GM12864 (cell line): ENCODE measurements around the gene ATP5MG.

ENCODE experiments used
- DNase-seq: peaks from one replicate; pipeline ENCODE4 v3.0.0-alpha.2; 2011; ENCODE audit warnings: low read depth
- H3K4me3 ChIP-seq: 2 replicates; pipeline ENCODE4 v1.5.1; 2011; ENCODE audit warnings: mild to moderate bottlenecking, low read depth, low read length, control low read depth
- CTCF ChIP-seq: IDR thresholded peaks from 2 replicates; pipeline ENCODE4 v1.5.1; 2011; ENCODE audit warnings: low read depth, mild to moderate bottlenecking, moderate library complexity, low read length, control low read depth, inconsistent platforms; ENCODE audit errors: missing control alignments

Gene ATP5MG

GRCh38 chr11:118441770-118442275 lies 40.4 kb downstream of the ATP5MG start:
- no peak overlapping the region; the same call in 1 of the 2 replicates for H3K4me3 ChIP-seq
- DNase-seq: no peak
- TF ChIP-seq CTCF: no peak

GRCh38 chr11:118442301-118442700 lies 40.9 kb downstream of the ATP5MG start:
- no peak for DNase-seq
- TF ChIP-seq CTCF: no peak
- H3K4me3 ChIP-seq: no peak overlapping the region

GRCh38 chr11:118442908-118443589 lies 41.6 kb downstream of the ATP5MG start:
- peak overlapping the region; percentile 1; the same call in 1 of the 2 replicates for H3K4me3 ChIP-seq
- no peak for DNase-seq
- TF ChIP-seq CTCF: no peak

GRCh38 chr11:118443590-118444218 lies 42.3 kb downstream of the ATP5MG start:
- H3K4me3 ChIP-seq: no peak overlapping the region; the same call in 1 of the 2 replicates
- DNase-seq: no peak
- TF ChIP-seq CTCF: no peak

- TF ChIP-seq CTCF: no peak
- no peak for DNase-seq
Measured at GRCh38 chr11:118447423-118447822, 46.0 kb downstream of the ATP5MG start.

GRCh38 chr11:118448294-118448693 lies 46.9 kb downstream of the ATP5MG start:
- TF ChIP-seq CTCF: no peak
- peak; percentile 53 for DNase-seq
- no peak overlapping the region for H3K4me3 ChIP-seq

More at GRCh38 chr11:118447423-118447822, 46.0 kb downstream of the ATP5MG start:
- no peak overlapping the region for H3K4me3 ChIP-seq
